HG03045 (cell line): ENCODE results near the gene ADAM33.

Experiments
- ATAC-seq: cut with Tn5 transposase; IDR thresholded peaks from one replicate; pipeline ENCODE4 v1.9.1; 2021; ENCODE audit warnings: mild to moderate bottlenecking, moderate library complexity; ENCODE audit not compliant: unreplicated experiment

The ADAM33 gene

GRCh38 chr20:3651204-3651962 is 30.4 kb downstream of the ADAM33 start:
- no peak for ATAC-seq

DNA sequence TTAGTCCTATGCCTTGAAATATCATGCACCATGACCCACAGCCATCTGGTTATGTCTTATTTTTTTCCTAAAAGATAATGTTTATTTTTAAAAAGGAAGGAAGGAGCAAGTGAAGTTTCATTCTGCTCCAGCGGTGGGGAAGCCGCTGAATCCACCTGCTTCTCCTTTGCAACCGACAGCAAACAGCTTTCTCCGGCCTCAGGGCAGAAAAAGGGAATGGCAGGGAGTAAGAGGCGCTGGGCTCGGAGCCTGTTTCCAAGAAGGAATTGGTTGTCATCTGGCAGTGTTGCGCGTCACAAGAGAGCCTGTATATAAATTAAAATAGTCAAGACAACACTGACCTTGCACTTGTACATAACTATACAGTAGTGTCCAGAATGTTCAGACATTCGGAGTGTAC is 32.9 kb downstream of the ADAM33 start:
- no peak for ATAC-seq

DNA sequence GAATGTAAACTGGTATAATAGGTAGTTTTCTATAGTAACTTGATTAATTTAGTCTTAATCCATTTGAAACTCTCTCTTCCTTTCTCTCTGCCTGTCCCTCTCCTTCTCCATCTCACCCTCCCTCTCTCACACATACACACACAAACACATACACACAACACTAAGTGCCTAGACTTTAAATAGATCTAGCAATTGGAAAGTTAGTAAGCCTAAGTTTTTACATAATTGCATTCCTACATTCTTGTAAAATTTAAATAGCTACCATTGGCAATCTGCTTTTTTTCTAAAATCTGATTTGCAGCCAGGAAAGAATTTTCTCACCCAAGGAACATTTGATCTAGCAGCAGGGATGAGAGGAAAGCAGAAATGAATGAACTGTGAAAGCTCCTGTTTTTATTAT is 34.3 kb downstream of the ADAM33 start:
- ATAC-seq: no peak

DNA sequence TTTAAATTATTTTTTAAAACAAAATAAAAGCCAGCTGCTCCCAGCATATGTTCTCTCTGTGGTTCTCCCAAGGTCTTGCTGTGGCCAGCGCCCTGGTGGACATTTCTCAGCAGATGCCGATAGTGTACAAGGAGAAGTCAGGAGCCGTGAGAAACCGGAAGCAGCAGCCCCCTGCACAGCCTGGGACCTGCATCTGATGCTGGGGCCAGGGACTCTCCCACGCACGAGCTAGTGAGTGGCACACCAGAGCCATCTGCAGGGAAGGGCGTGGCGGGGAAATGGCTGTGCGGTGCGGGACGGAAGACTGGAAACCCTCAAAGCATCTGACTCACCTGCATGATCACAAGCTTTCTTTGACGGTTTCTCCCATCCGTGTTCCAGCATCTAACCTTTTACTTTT is 35.2 kb downstream of the ADAM33 start:
- no peak for ATAC-seq

- no peak for ATAC-seq
Observed at GRCh38 chr20:3646067-3646440, 35.8 kb downstream of the ADAM33 start.

DNA sequence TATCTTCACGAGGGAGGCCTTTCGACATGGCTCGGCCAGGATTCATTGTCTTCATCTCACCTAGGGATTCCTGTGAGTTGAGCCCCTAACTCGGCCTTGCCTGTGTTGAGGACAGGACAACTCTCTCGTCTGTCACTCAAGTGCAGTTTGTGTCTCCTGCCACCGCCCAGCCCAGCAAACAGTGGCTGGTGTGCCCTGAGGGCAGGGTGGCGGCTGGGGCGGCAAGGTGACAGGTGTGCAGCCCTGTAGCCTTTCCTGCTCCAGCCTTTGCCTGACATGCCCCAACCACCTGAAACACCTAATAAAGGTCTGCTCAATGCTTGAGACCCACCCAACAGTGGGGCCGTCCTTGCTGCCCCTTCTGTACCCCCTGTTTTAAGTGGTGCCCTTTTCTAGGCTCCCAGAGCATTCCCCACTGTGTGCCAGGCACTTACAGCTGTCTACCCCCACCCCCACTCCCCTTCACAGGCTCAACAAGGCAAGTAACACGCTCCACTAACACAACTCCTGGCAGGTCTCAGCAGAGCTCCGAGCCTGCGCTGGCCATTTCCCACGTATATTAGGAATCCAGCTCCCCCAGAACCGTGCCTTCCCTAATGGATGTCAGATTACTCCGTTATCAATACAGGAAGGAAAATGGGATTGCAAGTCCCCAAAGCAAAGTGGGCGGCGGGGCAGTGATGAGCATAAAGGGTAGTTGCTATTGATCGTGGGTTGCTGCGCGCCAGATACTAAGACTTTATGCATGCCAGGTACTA is 36.3 kb downstream of the ADAM33 start:
- ATAC-seq: no peak

DNA sequence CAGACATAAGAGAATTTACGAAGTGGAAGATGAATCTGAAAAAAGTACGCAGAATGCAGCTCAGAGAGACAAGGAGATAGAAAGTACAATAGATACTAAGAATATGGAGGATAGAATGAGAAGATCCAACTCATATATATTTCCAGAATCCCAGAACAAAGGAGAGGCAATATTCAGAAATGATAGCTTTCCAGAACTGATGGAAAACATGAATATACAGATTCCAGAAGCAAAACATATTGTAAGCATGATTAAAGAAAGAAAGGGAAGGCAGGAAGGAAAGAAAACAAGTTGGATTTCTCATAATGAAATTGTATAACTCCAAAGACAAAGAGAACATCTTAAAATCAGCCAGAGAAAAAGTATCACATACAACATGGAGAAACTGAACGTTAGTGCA is 41.6 kb downstream of the ADAM33 start:
- no peak for ATAC-seq

DNA sequence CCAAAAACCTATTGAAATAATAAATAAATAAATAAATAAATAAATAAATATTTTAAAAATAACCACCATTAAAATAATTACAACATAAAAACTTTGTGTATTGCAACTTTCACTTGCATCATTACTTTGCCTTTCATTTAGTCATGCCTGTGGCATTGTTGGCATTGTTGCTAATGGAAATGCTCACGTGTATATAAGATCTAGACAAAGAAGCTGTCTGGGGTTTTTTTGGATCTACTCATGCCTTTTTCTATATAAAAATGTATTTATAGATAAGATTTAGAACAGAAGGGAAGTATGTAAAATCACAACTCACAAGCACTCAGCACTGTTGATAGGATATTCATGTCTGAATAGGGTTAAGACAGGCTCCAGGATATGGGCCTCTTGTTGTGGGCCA is 46.5 kb downstream of the ADAM33 start:
- no peak for ATAC-seq

DNA sequence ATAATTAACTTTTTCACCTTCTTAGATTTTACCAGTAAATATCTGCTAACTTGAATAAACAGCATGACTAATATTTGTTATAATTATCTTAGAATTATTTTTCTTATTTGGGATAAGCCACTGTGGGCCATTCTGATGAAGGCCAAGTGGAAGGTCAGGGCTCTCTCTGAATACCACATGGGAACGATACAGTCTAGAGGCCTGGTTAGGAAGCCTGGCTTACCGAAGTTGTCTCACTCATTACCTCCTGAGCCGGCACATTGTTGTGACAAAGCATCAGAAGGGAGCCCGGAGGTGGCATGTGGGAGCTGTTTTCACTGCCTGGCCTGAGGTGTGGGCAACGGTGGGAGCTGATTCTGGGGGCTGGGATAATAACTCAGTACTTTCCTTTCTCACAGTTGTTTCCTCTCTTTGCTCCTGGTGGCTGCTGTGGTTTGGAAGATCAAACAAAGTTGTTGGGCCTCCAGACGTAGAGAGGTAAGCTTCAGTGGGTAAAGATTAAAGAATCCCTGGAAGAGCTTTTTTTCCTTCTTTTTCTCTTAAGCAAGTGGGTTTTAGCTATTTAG is 47.8 kb downstream of the ADAM33 start:
- ATAC-seq: no peak

DNA sequence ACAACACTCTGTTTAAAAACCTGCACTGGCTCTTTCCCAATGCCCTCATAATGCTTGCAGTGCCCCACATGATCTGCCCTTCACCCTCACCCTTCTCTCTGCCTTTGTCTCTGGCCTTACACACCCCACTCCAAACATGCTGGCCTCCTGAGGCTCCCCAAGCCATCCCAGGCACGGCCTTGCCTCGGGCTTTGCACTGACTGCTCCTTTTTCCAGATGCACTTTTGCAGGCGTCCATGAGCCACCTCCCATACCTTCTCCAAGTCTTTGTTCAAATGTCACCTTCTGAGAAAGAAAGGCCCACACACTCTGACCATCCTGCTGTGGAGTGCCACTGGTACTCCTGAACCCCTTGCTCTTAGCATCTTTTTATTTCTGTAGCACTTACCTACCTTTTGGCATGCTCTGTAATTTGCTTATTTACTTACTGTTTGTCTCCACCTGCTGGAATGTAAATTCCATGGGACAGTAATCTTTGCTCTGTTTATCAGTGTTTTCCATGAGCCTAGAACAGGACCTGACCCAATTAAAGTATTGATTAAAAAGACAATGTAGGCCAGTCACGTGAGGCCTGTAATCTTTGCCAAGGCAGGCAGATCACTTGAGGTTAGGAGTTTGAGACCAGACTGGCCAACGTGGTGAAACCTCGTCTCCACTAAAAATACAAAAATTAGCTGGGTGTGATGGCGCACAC is 49.4 kb downstream of the ADAM33 start:
- no peak for ATAC-seq

DNA sequence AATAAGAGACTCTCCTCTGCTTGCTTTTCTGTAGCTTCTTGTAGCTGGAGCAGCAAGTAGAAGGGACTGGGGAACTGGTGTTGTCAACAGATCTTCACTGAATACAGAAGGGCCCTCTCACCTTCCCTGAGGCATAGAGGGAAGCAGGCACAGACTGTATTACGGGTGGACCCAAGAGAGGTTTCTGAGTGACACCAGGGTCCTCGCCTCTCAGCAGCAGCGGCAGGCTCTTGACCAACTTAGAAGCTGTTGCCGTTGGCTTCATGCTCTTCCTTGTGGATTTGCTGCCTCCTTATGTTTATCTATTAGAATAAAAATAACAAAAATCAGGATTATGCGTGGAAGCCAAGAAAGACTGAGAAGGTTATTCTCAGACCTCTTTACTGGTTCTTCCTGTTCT is 50.3 kb downstream of the ADAM33 start:
- no peak for ATAC-seq

DNA sequence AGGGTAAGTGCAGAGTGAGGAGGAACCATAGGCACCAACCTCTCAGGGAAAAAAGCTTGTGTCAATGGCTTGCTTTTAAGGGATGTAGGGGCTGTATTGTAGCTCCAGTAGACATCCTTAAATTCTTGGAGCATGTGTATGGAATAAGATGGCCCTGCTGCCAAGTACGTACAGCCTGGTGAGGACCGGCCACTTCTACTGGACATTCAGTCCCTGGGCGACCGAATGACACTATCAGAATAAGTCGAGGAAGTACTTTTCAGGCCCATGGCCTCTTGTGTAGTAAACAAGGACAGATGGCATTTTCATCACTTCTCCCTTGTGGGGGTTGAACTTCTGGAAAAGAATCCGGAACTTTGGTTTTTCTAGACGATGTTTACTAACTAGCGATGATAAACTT is 51.4 kb downstream of the ADAM33 start:
- ATAC-seq: no peak

GRCh38 chr20:3629893-3630292 is 51.9 kb downstream of the ADAM33 start:
- no peak for ATAC-seq

- no peak for ATAC-seq
Observed at GRCh38 chr20:3628502-3629314, 53.1 kb downstream of the ADAM33 start.

DNA sequence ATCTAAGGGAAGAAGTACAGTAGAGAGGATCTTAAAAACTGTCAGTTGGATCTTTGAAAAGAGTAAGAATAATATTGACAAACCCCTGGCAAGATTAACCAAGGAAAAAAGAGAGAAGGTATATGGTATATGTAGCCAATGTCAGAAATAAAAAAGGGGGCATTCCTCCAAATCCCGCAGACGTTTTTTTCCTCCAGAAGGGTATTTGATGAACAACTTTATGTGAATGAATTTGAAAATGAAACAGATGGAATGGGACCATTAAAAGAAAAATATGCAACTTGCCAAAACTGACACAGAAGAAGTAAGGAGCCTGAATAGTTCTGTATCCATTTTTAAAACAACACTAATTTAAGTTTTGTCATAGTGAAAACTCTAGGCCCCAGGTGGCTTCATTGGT is 54.3 kb downstream of the ADAM33 start:
- ATAC-seq: no peak

DNA sequence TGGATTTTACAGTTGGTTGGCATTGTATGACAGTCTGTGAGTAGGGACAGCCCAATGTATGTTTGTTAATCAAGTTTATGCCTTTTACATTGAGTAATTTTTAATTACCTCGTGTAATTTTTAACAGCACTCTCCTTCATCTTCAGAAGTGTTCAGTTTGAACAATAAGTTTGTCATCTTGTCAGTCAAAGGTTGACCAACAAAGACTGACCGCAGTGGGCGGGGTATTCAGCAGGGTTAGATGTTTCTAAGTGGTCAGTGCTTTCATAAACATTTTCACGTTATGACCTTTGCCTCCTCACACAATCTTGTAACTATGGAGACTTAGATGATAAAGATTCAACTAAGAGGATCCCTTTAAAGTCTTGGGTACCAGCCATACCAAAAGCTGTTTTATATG is 59.4 kb downstream of the ADAM33 start:
- no peak for ATAC-seq

- no peak for ATAC-seq
Observed at GRCh38 chr20:3621111-3621510, 60.7 kb downstream of the ADAM33 start.
